Activated effector memory CD4-positive, alpha-beta T cell treated with anti-CD3 and anti-CD28 coated beads, Interleukin-2, amount 50 U/mL, for 16 hours (primary cell): ENCODE measurements around the gene SLC45A2.
A peak's percentile ranks its signal among the peaks of the same experiment; 100 is the strongest.
"Not testable (repeated sequence)": the region's sequence is repeated elsewhere in the genome, so short reads cannot be mapped to it uniquely, and the experiment has no call there.

ENCODE experiments used
- DNase-seq: peaks from one replicate; pipeline ENCODE4 v3.0.0-alpha.2; 2020

Gene SLC45A2, protein sequence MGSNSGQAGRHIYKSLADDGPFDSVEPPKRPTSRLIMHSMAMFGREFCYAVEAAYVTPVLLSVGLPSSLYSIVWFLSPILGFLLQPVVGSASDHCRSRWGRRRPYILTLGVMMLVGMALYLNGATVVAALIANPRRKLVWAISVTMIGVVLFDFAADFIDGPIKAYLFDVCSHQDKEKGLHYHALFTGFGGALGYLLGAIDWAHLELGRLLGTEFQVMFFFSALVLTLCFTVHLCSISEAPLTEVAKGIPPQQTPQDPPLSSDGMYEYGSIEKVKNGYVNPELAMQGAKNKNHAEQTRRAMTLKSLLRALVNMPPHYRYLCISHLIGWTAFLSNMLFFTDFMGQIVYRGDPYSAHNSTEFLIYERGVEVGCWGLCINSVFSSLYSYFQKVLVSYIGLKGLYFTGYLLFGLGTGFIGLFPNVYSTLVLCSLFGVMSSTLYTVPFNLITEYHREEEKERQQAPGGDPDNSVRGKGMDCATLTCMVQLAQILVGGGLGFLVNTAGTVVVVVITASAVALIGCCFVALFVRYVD

DNA sequence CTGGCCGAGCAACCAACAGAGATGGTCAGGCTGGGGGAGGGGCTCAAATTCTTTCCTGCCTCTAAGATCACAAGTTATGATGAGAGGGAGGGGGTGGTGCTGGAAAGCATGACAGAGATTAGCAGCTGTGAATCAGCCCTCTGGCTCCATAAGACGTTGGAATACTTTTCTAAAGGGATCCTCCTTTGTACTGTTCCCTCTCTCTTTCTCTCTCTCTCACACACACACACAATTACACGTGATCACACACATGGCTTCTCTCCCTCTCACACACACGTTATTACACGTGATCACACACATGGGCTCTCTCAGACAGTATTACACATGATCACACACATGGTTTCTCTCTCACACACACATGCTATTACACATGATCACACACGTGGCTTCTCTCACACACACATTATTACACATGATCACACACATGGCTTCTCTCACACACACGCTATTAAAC, at the start of gene SLC45A2:
Gene SLC45A2 (minus strand): TSS at position 23 of the 454 bp plus-strand sequence. CDS start 110 bp downstream, outside the sequence.
- DNase-seq = no peak

DNA sequence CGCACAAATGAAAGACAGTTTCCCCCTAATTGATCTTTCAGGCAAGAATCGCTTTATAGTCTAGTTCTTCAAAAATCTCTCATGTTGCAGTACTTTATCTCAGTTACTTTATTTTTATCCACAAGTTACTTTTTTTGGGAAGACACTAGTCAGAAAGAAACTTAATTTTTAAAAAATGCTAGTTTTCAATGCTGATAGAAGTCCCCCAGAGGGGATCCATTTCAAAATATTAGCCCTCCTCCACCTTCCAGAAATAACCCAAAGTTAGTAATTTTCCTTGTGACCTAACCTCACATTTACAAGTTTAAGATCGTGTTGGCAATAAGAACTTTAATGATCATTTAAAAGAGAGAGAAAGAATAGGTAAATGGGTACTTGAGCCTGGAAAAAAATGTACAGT, 47.5 kb upstream of the SLC45A2 start:
- no peak for DNase-seq

DNA sequence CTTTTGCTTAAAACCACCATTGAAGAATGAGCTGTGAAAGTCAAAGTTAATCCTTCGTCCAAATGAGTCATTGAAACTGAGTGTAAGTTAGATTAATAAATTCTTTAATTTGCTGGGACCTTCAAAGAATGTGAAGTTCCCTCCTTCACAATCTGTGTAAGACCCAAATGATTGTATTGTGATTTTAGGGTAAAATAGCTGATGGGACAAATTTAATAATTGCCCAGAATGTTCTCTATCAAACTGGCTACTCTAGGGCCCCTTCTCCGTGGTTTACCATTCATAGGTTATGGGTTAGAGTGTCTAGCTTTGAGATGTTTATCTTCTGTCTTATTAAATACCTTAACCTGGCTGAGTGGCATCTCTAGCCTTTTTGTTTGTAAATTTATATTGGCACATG, 46.6 kb upstream of the SLC45A2 start:
- DNase-seq = no peak

DNA sequence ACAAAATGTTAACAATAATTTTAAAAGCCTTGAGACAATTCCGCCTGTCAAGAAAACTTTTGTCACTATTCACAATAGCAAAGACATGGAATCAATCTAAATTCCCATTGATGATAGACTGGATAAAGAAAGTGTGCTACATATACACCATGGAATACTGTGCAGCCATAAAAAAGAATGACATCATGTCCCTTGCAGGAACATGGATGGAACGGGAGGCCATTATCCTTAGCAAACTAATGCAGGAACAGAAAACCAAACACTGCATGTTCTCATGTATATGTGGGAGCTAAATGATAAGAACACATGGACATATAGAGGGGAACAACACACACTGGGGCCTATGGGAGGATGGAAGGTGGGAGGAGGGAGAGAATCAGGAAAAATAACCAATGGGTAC, 46.1 kb upstream of the SLC45A2 start:
- not testable (repeated sequence) for DNase-seq

DNA sequence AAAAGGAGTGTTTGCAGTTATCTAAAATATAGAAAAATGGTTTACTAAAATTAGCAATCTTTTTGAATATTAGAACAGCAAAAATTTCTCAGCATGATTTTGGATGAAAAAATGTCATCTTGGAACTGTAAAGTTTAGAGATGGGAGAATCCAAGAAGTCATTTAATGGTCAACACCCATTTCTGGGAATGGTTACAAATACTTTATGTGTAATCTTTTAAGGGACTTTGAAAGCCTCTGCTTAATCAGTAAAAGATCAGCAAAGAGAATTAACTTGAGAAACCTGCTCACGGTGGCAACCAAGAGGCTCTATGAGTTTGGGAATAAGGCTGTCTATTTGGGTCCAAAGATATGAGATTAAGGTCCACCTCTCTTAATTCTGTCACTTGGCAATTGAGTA, 45.6 kb upstream of the SLC45A2 start:
- no peak for DNase-seq

DNA sequence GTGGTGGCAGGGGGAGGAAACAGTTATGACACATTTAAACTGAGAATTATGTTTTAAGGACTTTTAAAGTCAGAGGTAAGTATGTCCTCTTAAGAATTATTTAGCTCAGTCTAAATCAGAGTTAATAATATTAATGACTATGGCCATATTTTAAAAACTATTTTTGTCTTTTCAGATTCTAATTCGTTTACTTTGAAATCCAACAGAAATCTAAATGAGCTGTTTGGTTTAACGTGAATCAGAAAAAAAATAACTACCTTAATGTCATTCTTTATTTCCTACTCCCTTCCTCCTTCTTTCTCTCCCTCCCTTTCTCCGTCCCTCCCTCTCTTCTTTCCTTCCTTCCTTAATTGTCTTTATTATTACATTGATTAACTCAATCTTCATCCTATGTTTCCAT, 43.9 kb upstream of the SLC45A2 start:
- no peak for DNase-seq

DNA sequence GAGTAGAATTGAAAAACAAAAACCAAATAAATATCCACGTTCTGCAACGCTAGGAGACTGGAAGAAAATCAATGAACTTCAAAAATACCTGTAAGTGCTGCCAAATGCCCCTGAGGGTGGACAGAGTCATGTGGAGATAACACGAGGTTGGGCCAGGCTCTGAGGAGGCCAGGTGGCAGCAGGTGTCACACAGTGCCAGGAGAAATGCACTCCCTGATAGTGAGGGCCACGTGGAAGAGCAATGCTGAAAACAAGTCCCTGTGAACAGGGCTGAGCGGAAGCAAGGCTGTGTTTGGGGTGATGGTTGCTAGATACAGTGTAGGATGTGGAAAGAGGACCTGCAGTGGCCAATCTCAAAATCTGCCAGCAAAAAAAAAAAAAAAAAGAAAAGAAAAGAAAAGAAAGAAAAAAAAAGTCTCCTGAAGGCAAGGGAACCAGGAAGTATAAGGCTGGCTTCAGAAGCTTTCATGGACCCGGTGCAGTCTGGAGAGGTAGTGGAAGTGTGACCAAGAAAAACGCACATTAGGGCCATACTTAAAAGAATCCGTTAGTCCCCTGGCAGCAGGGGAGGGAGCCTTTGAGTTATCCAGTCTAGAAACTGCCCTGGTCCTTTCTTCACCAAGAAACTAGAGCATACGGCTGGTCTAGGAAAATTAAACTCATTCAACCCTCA, 41.7 kb upstream of the SLC45A2 start:
- no peak for DNase-seq

DNA sequence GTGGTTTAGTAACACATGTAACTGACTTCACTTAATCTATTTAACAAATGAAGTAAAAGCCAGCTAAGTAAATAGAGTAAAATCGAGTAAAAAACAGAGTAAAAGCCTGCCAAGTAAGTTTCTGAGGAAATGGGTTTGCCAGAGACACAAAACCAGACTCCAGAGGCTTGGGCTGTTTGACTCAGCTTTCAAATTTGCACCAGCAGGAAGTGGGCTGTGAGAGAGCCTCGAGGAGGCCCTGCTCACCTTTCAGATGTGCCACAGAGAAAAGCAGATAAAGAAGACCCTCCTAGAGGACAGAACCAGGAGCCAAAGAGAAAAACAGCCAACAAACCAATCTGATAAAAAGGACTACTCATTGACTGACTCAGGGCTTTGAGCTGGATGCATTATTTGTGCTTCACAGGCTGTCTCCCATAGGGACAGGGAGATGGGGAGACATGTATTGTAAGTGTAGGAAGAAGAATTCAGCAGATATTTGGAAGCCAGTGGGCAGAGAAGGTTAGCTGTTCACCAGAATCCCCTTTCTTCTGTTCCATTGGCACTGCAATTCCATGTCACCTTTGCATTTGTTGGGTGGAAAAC, 37.7 kb upstream of the SLC45A2 start:
- no peak for DNase-seq

DNA sequence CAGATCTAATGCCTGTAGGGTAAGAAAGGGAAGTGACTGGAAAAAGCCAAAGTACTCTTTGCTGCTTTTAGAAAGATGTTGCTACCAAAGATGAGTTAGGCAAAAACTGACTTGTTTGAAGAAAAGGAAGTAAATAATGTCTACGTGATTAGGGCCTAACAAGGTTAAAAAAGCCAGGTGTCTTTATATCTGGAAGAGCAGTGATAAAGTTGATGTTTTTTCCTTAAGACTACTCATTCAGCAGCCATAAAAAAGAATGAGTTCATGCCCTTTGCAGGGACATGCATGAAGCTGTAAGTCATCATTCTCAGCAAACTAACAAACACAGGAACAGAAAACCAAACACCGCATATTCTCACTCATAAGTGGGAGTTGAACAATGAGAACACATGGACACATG, 36.8 kb upstream of the SLC45A2 start:
- DNase-seq = no peak

DNA sequence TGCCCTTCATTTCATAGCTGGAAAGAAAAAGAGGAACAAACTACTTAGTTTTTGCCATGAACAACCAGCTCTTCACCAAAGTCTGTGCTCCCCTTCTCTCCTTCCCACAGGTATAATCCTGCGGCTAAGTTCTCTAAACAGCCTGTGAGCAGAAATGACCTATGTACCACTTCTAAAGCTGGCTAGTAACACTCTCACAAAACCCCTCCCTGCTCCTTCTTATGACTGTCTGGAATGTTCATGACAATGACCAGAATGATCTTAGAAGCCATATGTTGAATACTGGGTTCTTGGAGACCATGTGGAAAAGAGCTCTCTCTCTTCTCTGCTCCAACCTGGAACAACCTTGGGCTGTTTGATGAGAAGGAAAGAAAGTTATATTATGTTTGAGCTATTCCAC, 36.2 kb upstream of the SLC45A2 start:
- DNase-seq = no peak

DNA sequence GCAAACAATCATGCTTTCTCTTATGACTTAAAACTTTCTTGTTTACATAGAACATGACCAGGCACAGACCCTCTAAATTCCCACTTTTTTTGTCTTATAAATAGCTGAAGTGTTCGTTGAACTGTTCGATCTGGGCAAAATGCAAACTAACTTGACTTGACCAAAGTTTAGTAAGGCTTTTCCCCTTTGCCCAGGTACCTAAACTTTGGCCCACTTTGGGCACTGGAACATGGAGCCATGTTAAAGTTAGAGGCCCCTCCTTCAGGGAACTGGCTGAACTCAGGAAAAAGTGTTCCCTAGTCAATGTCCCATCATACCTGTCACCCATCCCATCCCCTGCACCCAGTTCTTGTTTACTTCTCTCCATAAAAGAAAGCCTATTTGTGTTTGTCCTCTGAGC, 32.8 kb upstream of the SLC45A2 start:
- no peak for DNase-seq

DNA sequence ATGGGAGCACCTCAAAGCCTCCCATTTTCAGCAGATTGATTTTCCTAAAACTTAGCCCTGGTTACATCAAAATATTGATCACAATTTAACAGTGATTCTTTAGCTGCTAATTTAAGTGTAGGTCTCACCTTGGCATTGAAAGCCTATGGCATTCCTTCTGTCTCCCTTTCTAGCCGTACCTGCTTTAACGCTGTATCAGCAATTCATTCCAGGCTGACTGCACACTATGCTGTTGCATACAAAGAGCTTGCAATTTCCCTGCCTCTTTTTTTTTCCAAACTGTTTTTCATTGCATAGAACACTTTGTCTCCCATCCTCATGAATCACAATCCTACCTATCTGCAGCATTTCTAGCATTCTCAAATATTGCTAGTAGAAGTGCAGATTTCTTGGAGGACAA, 32.3 kb upstream of the SLC45A2 start:
- DNase-seq = no peak

DNA sequence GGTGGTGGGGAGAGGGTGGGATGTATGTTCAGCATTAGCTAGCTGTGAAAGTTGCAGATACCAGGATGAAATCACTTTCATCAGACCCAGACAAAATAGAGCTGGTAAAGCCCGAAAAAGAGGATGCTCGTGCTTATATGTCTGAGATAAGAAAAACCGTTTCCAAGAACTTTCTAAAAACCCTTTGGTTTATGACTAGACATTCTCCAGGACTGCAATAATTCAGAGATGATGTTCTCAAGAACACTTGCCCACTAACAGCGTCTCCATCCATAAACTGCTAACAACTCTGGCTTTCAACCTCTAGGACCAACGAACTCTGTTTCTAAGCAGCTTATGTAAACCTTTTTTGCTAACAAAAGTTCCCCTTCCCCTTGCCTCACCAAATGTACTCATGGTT, 31.7 kb upstream of the SLC45A2 start:
- DNase-seq = no peak

DNA sequence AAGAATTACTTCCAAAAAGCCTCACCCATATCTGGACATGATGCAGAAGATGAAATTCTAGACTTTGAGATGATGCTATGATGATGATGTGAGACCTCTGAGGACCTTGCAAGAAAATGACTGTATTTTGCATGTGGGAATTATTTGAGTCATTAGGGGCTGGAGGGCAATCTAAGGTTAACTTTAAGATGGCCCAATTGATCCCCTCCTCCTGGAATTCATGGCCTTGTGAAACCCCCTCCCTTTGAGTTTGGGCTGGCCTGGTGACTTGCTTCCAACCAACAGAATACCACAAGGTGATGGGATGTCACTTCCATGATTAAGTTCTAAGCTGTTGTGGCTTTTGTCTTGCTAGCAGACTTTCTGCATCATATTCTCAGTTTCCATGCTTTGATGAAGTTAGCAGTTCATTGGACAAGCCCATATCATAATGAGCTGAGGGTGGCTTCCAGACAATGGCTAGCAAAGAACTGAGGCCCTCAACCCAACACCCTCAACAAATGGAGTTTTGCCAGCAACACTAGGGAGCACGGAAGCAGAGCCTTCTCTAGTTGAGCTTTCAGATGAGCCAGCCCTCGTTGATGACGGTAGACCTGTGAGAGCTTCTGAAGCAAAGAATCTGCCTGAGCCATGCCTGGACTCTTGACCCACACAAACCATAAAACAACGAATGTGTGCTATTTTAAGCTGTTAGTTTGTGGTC, 30.8 kb upstream of the SLC45A2 start:
- no peak for DNase-seq

DNA sequence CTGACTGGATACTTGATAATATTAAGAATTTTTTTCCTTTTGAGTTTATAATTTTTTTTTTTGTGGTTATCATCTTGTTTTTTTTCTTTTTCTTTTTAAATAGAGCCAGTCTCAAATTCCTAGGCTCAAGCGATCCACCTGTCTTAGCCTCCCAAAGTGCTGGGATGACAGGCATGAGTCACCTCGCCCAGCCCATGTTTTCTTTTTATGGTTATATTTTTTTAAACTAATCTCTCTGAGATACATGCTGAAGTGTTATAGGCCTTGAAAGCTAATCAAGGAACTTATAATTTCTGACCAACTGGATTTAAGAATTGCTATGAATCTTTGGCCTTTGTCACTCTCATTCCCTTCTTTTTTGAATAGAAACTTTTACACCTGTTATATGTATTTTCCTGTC, 30.1 kb upstream of the SLC45A2 start:
- no peak for DNase-seq

DNA sequence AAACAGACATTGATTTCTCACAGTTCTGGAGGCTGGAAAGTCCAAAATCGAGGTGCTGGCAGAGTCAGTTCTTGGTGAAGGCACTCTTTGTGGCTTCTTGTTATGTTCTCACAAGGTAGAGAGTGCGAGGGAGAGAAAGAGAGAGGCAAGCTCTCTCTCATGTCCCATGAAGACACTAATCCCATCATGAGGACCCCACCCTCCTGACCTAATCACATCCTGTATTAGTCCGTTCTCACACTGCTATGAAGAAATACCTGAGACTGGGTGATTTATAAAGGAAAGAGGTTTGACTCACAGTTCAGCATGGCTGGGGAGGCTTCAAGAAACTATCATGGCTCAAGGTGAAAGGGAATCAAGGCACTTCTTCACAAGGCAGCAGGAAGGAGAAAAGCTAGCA, 29.1 kb upstream of the SLC45A2 start:
- no peak for DNase-seq

DNA sequence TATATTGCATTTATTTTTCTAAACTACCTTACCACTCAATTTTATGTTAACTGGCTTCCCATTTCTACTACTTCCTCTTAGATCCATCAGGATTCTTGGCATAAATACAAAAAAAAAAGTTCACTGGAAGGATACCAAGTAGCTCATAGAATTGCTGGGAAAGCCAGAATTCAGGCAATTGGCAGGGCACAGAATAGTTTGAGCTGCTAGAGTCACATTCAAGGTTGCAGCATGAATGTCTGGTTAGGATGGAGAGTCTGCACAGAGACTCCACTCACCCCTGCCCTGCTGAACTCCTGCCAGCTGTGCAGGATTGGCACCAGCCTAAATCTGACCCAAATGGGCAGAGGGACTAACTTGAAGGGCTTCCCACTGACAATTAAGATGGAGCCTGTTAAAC, 28.3 kb upstream of the SLC45A2 start:
- no peak for DNase-seq

DNA sequence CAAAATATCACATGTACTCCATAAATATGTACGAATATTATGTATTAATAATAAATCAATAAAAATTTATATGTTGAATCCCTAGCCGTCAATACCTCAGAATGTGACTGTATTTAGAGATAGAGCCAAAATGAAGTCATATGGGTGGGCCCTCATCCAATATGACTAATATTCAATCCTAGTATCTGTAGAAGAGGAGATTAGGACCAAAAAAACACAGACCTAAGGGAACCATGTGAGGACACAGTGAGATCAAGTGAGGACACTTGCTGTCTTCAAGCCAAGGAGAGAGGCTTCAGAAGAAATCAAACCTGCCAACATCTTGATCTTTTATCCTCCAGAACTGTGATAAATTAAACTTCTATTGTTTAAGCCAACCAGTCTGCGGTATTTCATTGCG, 27.0 kb upstream of the SLC45A2 start:
- no peak for DNase-seq

DNA sequence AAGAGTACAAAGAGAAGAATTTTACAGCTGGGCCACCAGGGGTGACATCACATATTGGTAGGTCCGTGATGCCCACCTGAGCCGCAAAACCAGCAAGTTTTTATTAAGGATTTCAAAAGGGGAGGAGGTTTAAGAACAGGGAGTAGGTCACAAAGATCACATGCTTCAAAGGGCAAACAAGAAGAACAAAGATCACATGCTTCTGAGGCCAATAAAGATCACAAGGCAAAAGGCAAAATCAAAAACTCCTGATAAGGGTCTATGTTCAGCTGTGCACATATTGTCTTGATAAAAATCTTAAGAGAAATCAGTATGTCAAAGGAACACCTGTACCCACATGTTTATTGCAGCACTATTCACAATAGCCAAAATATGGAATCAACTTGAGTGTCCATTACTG, 25.7 kb upstream of the SLC45A2 start:
- not testable (repeated sequence) for DNase-seq

DNA sequence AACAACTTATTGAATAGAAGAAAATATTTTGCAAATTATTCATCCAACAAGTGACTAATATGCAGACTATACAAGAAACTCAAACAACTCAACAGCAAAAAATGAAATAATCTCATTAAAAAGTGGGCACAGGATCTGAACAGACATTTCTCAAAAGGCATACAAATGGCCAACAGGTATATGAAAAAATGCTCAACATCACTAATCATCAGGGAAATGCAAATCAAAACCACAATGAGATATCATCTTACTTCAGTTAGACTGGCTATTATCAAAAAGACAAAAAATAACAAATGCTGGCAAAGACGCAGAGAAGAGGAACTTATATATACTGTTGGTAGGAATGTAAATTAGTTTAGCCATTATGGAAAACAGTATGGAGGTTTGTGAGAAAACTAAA, 25.1 kb upstream of the SLC45A2 start:
- DNase-seq = no peak

DNA sequence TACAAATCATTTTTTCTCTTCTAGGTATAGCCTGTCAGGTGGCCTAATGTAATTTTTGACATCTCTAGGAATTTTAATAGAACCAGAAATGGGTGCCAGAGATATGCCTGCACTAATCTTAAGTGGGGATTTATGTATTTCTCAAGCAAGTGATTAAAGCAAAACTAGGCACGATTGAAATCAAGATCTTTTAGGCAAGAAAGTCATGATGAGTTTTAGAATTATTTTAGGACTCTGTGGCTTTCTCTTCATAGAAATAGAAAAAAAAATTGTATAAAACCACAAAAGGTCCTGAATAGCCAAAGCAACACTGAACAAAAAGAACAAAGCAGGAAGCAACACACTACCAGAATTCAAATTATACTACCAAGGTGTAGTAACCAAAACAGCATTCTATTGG, 24.3 kb upstream of the SLC45A2 start:
- DNase-seq = no peak

DNA sequence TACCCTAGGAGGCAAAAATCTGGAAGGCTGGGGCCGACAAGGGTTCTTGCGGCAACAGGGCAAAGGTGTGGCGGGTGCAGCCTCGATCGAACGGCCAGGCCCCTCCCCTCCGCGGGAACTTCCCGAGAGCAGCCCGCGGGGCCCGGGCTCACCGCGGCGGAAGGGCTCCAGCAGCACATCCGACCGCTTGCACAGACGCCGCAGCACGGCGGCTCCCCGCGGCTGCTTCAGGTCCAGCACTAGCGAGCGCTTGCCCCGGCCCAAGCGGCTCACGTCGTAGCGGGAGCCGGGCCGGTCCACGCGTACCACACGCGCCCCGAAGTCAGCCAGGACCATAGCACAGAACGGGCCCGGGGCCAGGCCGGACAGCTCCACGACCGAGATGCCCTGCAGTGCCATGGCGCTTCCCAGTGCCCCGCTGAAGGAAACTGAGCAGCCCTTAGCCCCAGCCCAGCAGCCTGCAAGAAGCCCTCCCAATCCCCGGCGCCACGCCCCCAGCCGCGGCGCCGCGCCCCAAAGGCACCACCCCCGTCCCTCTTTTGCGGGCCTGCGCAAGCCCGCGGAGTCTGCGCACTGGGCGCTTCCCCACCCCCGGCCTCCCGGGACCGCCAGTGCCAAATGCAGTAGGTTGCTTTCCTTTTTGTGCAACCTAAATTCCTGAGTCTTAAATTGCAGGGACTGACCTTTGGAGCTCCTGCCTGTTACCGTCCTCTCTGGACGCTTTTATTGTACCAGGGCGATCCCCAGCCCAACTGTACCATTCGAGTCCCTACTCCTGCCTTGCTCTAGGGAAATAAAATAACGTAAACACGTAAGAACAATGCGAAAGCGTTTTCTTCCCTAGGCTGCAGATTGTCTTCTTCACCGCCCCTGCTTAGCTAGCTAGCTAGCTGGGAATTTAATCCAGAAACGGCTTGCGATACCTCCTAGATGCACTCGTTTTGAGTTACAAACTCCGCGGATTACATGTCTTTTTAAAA, 23.4 kb upstream of the SLC45A2 start, which contains the start of gene AMACR:
Gene AMACR (minus strand): TSS at position 430 of the 980 bp plus-strand sequence. CDS start 31 bp downstream, at position 399.
- peak; percentile 96 for DNase-seq
